ENCODE measurements around the gene OCA2.

GRCh38 chr15:27813139-27813538 is 286.0 kb downstream of the OCA2 start:
- no peak for TF ChIP-seq CTCF (IDR thresholded peaks at IDR 0.05)
- no peak for TF ChIP-seq POLR2A (IDR thresholded peaks at IDR 0.05)
